ENCODE results near the gene PRKAG2. TPM values are rescaled to one million over a fixed set of nuclear protein-coding genes. Genes with fewer than 3 reads are reported as not detected.

PRKAG2 gene
- total and polyA plus RNA-seq, 2 of the 8 experiments (the other 6 are each of a cell fraction or from before 2014, with no cell fraction given): 7.5 to 18.1 TPM

DNA sequence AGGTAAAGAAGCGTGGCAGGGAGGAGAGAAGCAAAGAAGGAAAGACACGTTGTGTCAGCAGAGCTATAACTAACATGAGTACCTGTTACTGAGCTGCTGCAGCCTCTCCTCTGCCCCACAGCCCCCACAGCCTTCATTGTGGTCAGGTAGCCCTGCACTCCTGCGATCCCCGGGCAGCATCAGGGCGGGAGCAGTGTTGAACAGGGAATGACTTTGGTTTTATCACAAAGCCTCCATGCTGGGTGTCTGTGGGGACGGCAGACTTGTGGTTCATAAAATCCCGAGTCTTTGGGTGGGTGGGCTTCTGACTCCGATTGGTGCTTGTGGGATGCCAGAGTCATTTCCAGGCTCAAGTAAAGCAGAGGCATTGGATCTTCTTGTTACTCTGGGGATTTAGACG lies 14.8 kb upstream of the PRKAG2 start:
- no peak overlapping the region for H4K8ac ChIP-seq (ENCODE audit: extremely low read depth, insufficient read depth, low read length)
- no peak for FAIRE-seq
- no peaks in the 10 kb centered on the region for H3K79me1 ChIP-seq (ENCODE audit: low read depth, low read length)
- no peak overlapping the region for H3K14ac ChIP-seq (ENCODE audit: insufficient read length)
- no peak overlapping the region for H4K5ac ChIP-seq (ENCODE audit: insufficient read length, low read depth, low read length)
- TF ChIP-seq RFX5 (IDR thresholded peaks at IDR 0.05; ENCODE audit: borderline replicate concordance, low read depth, low read length) (no peak), PHF8 (conservative IDR thresholded peaks at IDR 0.05; ENCODE audit: low read depth, low read length) (no peak), KDM5A (IDR thresholded peaks at IDR 0.05; ENCODE audit: low read length) (no peak), SRF (IDR thresholded peaks at IDR 0.05; ENCODE audit: low read depth, low read length) (no peak), SIRT6 (IDR thresholded peaks at IDR 0.05; ENCODE audit: low read length) (no peak), EGR1 (IDR thresholded peaks at IDR 0.05; ENCODE audit: borderline replicate concordance, low read depth, low read length) (no peak), TAF7 (optimal IDR thresholded peaks at IDR 0.05; ENCODE audit: borderline replicate concordance, low read depth, low read length) (no peak), NRF1 (IDR thresholded peaks at IDR 0.05; ENCODE audit: low read depth, low read length) (no peak), GABPA (IDR thresholded peaks at IDR 0.05; ENCODE audit: borderline replicate concordance, insufficient read depth, low read length) (no peak), CBX5 (IDR thresholded peaks at IDR 0.05; ENCODE audit: low read depth, low read length) (no peak), SUZ12 (IDR thresholded peaks at IDR 0.05; ENCODE audit: low read length) (no peak)
- H3K4me2 ChIP-seq (ENCODE audit: insufficient read depth in 1 of 2, low read depth in 2 of 2, low read length in 2 of 2): no peak overlapping the region
- DNase-seq (ENCODE audit: low read depth in 1 of 2, low spot score in 2 of 2): no peak
- no peak overlapping the region for H2BK120ac ChIP-seq (replicated peaks; ENCODE audit: low read depth, low read length)
- no peaks in the 10 kb centered on the region for H3K79me2 ChIP-seq (ENCODE audit: control insufficient read depth in 1 of 2, insufficient read depth in 2 of 2, low read length in 2 of 2)
- no peak overlapping the region for H3K56ac ChIP-seq (replicated peaks; ENCODE audit: insufficient read length, low read depth, low read length)
- no peak overlapping the region for H2BK20ac ChIP-seq (ENCODE audit: low read length)
- H3K23ac ChIP-seq (ENCODE audit: insufficient read length): no peak overlapping the region
- H3K27ac ChIP-seq (ENCODE audit: low read depth, low read length): no peak overlapping the region
- peaks cover 0 to 2% (median 0%) of the 10 kb centered on the region in 4 experiments; a peak in 1 of 7 replicates for H3K27me3 ChIP-seq (replicated peaks in 1 of 4; ENCODE audit: control insufficient read depth in 3 of 4, extremely low read depth in 1 of 4, insufficient read depth in 3 of 4, low read length in 3 of 4)
- no peak overlapping the region for H3K4me3 ChIP-seq (ENCODE audit: extremely low read depth in 1 of 4, insufficient read depth in 2 of 4, low read depth in 3 of 4, low read length in 4 of 4)
- H3K9ac ChIP-seq (replicated peaks in 1 of 4; ENCODE audit: extremely low read depth in 1 of 4, low read depth in 3 of 4, low read length in 3 of 4): no peak overlapping the region
- no peak overlapping the region for H2BK5ac ChIP-seq (ENCODE audit: low read depth, low read length)
- ChIA-PET POLR2A (ENCODE audit: partially characterized antibody) (no interaction called here), CTCF (ENCODE audit: partially characterized antibody) (no interaction called here)
- H3K36me3 ChIP-seq (ENCODE audit: control insufficient read depth in 2 of 4, insufficient read depth in 4 of 4, low read length in 3 of 4): no peaks in the 10 kb centered on the region
- H4K20me1 ChIP-seq (replicated peaks in 1 of 2; ENCODE audit: control insufficient read depth in 1 of 2, insufficient read depth in 2 of 2, low read length in 2 of 2): peaks cover 0 to 5% of the 10 kb centered on the region in 2 experiments
- WGBS, 2 experiments (ENCODE audit: extremely low coverage in 1 of 2, insufficient coverage in 1 of 2, insufficient read length in 1 of 2, insufficient replicate concordance in 2 of 2, low coverage in 1 of 2, low lambda C conversion rate in 2 of 2, missing lambda C conversion rate in 1 of 2): 76% methylated on average over 9 of the region's 9 CpGs; no CpG with 5 or more reads in 1 of the 2 experiments
- no peak overlapping the region for H2BK12ac ChIP-seq (ENCODE audit: low read depth, low read length)
- no peak overlapping the region for H3K18ac ChIP-seq (ENCODE audit: extremely low read depth, low read length)
- H3K23me2 ChIP-seq (ENCODE audit: low read depth, low read length): peaks cover 3% of the 10 kb centered on the region; the same call in 1 of the 2 replicates
- peaks cover 0 to 6% (median 0%) of the 10 kb centered on the region in 4 experiments; a peak in 3 of 7 replicates for H3K4me1 ChIP-seq (replicated peaks in 1 of 4; ENCODE audit: control insufficient read depth in 3 of 4, insufficient read depth in 4 of 4, low read length in 3 of 4)
- H2AFZ ChIP-seq (ENCODE audit: low read length): no peak overlapping the region
- H3K4ac ChIP-seq (replicated peaks; ENCODE audit: insufficient read length, low read depth, low read length): no peak overlapping the region
- no peak overlapping the region for H4K91ac ChIP-seq (replicated peaks; ENCODE audit: insufficient read length, low read length)
- H2BK15ac ChIP-seq (ENCODE audit: low read length): no peak overlapping the region
- H3K9me3 ChIP-seq (ENCODE audit: insufficient read depth in 2 of 2, low read depth in 1 of 2, low read length in 1 of 2): no peaks in the 10 kb centered on the region
- no peak overlapping the region for H2AK5ac ChIP-seq (ENCODE audit: low read depth, low read length)

Data from H1 (cell line).